GM10847 (cell line): ENCODE results near the gene TRIM62.

Experiments used
- POLR2A ChIP-seq: IDR thresholded peaks from 2 replicates; pipeline ENCODE4 v1.6.1; 2011; ENCODE audit not compliant: insufficient read length; ENCODE audit errors: extremely low read depth

The TRIM62 gene

DNA sequence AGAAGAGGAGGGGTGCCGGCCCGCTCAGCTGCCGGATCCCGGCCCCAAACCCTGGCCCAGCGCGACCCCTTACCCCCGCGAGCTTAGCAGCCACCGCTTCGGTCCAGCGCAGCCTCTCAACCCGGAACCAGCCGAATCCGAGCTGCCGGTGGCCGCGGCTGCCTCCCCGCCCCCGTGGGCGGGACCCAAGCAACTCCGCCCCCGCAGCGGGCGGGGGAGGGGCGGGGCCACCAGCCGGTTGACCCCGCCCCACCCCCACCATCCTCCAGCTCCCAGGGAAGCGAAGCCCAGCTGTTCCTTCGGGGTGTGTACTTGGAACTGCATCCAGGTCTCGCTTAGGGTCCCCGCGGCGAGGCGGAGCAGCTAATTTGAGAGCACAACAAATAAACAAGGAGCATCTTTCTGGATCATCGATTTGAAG, at the start of gene TRIM62:
TRIM62 (minus strand) TSS at position 123 of the 421 bp plus-strand sequence. CDS start 611 bp downstream, outside the sequence.
- TF ChIP-seq POLR2A: peak; percentile 40

DNA sequence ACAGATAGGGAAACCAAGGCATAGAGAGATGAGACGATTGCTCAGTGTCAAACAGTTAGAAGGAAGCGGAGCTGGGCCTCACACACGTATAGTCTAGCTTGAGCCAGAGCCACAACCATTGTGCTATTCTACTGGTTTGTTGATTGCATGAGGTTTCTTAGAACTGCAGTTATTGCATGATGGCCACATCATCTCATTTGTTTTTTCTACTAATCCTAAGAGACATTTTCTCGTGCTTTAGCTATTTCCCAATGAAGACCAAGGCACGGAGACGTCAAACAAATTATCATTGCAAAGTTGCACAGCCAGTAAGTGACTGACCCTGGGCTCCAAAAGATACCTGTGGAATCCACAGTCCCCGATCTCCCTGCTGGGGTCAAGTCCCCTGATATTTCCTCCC, 49.3 kb upstream of the TRIM62 start:
- TF ChIP-seq POLR2A: no peak

DNA sequence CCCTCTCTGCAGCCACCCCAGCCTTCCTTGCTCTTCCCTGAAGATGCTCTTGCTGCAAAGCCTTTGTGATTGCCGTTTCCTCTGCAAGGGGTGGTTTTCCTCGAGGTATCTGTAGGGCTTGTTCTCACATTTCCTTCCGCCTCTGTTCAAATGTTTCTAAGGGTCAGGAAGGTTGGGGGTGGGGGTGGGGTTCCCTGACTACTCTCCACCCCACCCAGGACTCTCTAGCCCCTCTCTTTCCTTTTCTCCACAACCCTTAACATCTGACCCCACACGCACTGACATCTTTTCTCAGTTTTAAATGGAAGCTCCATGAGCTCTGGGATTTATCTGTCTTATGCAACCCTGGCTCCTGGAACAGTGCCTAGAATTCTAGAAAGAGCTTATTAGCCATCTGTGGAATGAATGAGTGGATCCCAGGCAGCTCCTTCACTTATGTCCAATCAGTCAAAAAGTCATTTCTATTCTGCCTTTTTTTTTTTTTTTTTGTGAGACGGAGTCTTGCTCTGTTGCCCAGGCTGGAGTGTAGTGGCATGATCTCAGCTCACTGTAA, 47.2 kb upstream of the TRIM62 start:
- no peak for TF ChIP-seq POLR2A

DNA sequence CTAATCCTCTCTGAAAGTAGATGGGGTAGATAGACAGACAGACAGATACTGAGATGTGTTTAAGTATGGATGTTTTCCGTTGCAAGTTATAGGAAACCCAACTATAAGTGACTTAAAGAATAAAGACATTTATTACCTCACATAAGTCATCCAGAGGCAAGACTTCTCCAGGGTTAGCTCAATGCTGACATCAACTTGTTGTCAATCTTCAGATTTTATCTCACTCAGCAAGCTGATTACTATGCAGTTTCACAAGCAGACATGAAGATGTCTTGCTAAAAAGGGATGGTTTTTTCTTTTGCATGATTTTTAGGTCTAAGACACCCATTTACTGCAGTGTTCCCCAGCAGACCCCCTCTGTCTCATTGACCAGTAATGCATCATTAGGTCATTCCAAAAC, 43.7 kb upstream of the TRIM62 start:
- no peak for TF ChIP-seq POLR2A

DNA sequence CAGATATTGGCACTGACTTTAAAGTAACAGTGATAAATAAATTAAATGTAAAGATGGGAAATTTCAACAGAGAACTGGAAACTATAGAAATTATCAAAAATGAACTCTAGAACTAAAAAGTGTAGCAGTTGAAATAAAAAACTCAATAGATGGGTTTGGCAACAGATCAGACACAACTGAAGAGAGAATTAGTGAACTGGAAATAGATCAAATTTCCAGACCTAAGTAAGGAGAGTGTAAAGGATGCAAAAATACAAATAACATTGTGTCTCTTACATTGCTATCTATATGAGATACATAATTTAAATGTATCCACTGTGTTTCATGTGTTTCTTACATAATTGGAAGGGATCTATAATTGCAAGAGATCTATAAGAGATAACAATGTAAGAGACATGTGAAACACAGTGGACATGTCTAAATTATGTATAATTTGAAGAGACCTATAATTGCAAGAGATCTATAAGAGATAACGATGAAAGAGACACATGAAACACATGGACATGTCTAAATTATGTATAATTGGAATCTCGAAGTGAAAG, 42.4 kb upstream of the TRIM62 start:
- no peak for TF ChIP-seq POLR2A

DNA sequence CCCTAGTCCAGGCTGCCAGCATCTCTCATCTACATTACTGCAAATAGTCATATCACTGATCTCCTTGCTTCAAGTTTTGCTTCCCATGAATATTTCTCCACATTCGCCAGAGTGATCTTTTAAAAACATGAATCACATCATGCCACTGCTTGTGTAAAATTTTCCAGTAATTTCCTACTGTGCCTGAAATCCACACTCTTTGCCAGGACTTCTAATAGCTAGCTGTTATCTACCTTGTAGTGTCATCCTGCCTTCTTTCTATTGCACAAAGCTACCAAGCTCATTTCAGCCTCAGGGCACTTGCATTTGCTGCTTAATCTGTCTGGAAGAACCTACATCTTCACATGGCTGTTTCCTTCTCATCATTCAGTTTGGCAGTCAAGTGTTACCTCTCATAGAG, 40.5 kb upstream of the TRIM62 start:
- no peak for TF ChIP-seq POLR2A

DNA sequence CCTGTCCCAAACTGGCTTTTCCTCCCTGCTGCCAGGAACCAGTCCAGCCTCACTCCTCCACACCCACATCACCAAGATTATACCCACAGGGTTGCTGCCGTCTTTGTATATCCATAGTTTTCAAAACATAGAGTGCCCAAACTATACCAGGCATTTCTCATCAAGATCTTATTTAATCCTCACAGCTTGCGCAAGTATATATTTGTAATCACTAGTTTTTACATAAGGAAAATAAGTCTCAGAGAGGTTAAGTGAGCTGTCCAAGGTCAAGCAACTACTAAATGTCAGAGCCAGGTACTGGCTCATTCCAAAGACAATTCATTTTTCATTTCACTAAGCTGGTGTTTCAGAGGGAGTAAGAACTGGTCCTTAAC, 39.5 kb upstream of the TRIM62 start:
- no peak for TF ChIP-seq POLR2A

DNA sequence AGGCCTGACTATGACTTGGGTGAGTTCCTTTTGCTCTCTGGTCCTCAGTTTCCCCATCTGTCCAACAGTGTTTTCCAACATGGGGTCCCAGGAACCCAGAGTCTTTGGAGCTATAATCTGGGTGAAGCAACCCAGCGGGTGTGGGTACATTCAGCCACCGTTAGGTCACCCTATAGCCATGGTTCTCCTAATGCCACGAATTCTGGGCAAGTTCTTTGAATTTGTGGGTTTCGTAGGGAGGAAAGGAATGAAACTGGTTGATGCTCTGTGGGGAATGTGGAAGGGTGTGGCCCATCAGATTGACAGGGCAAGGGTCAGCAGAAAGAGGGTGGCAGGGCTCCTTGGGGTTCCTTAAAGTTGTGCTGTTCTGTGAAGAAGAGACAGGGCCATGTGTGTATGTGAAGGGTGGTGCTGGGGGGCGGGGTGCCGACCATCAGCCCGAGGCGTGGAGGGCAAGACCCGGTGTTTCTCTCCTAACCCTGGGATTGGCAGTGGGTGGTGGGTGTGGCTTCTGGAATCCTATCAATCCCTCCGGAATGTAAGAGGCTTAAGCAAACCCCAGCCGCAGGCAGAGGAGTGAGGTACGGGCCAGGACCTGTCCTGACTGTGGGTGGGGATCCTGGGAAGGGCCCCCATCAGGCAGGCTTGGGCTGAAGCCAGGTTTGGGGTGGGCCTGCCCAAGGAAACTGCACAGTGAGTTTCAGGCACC, 39.0 kb upstream of the TRIM62 start:
- no peak for TF ChIP-seq POLR2A

DNA sequence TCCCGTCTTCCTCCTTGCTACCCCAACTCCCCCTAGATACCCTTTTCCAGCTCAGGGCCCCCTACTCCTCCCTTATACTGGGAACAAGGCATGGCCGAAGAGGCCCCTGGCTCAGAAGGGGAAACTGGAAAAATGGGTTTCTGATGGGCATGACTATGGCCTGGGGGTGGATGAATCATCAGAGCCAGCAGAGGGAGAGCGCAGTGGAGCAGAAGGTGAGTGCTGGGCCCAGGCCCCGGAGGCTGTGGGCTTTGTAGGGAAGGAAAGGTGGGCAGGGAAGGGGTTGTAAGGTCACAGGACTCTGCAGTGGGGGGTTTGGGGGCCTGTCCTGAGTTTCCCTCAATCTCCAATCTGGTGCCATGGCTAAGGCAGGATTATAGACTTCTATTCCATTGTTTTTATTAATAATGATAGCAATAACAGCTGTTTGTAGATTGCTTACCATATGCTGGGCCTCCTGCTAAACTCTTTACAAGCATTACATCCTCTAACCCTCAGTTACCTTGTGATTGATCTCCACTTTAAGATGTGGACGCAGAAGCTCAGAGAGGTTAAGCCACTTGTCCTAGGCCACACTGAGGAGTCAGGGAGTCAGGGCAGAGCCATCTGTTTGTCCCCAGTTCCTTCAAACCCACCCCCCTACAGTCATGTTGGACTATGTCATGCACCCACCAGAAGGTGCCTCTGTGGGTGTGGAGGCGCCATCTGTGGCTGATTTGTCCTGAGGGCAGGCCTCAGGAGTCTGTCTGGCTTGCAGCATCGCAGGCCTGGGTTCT, 38.2 kb upstream of the TRIM62 start:
- TF ChIP-seq POLR2A: no peak

DNA sequence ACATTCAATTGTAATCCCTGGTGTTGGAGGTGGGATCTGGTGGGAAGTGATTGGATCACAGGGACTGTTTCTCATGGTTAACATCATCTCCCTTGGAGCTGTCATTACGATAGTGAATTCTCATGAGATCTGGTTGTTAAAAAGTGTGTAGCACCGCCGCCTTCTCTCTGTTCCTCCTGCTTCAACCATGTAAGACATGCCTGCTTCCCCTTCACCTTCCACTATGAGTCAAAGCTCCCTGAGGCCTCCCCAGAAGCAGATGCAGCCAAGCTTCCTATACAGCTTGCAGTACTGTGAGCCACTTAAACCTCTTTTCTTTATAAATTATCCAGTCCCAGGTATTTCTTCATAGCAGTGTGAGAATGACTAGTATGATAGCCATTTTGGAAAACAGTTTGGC, 30.1 kb upstream of the TRIM62 start:
- TF ChIP-seq POLR2A: no peak

DNA sequence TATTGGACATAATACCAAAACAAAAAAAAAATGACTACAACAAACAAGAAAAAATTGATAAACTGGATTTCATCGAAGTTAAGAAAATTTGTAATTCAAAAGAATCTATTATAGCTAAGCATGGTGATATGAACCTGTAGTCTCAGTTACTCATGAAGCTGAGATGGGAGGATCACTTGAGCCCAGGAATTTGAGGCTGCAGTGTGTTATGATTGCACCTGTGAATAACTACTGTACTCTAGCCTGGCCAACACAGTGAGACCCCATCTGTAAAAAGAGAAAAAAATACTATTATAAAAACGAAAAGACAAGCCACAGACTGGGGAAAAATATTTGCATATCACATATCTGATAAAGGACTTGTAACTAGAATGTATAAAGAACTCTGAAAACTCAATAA, 24.5 kb upstream of the TRIM62 start:
- TF ChIP-seq POLR2A: no peak

DNA sequence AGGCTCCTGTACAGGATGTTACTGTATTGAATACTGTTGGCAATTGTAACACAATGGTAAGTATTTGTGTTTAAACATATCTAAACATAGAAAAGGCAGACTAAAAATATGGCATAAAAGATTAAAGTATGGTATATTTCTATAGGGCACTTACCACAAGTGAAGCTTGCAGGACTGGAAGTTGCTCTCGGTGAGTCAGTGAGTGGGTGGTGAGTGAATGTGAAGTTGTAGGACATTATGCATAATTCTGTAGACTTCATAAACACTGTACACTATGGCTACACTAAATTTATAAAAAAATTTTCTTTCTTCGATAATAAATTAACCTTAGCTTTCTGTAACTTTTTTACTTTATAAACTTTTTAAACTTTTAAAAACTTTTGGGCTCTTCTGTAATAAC, 13.7 kb upstream of the TRIM62 start:
- TF ChIP-seq POLR2A: no peak

DNA sequence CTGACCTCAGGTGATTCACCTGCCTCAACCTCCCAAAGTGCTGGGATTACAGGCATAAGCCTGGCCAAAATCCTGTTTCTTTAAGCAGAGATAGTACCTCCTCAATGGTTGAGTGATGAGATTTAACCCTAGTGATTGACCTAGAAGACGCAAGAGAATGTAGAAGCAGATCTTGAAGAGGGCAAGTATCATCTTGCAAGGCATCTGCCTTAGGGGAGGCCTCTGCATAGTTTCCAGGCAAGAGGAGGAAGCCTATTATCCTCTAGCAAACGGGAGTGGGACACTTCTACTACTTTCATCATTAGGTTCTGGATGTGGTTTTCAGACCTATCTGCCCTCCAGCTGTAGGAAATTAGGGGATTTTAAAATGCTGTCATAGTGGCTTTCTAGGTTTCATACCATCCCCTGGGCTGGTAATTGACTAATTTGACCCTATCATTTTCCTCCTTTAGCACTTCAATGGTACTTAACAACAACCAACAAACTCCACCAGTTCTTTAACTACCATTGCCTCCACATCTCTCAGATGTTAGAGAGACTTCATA, 10.0 kb upstream of the TRIM62 start:
- TF ChIP-seq POLR2A: no peak

DNA sequence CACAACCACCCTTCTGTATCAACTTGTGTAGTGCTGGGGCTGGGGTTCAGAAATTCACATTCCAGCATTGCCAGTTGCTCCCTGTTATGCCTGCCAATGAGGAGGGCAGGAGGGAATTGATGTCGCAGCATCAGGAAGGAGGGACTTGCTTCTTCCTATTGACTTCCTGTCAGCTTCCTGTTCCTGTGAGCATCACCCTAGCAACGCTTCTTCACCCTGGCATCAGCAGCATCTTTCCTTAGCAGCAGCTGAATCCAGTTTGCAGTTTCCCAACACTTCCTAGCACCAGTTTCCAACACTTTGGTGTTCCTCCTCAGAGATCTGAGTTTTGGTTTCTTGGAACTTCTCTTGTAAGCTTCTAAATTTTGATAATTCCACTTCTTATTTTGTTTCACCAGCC, 8.9 kb upstream of the TRIM62 start:
- TF ChIP-seq POLR2A: no peak

DNA sequence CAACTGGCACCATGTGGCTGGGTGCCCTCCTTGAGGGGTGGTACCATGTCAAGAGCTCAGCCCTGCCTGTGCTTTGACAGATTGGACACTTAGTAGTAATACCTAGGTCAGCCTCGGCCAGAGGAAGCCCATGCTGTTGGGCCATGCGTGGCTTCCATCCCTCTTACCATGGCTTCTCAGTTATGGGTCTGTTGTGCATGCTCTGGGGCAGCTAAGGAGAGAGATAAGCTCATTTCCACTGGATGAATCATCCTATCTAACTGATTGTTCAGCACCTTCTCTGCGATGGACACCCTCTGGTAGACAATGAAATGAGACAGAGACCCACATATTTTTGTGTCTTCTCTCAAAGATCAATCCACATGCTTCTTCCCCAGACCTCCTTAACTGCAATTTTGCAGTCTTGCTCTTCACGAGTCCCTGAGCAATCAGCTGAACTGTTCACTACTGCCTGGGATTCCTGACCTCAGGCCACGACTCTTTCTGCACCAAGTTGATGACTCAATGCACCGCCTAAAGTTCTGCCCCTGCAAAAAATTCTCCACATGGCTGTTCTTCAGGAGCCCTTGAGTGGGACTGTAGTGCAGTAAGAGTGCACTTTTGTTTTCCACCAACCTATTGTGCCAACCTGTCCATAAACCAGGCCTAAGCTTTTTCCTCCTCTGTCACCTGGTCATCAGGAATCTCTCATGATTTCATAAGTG, 6.9 kb upstream of the TRIM62 start:
- TF ChIP-seq POLR2A: no peak
